Uterus (tissue), 4 donors: ENCODE measurements around the gene RBMXL2. TPM values are rescaled to one million over a fixed set of nuclear protein-coding genes. Genes with fewer than 3 reads are reported as not detected.

Experiments
- DNase-seq, 2 donors: peaks; one replicate each; pipeline ENCODE4 v3.0.0-alpha.2; 2019 to 2020
- H3K27ac ChIP-seq, 2 donors: fragments of 200-600 bp; sonication (generic); 1 replicate in 1 of 2; 2 replicates in 1 of 2; pipeline ENCODE4 v1.5.1; 2016 to 2018
- H3K27me3 ChIP-seq, 2 donors: fragments of 200-600 bp; sonication (generic); one replicate each; pipeline ENCODE4 v1.5.1; 2018 to 2019; ENCODE audit warnings: control low read depth in 1 of 2
- H3K36me3 ChIP-seq, 2 donors: fragments of 200-600 bp; sonication (generic); one replicate each; pipeline ENCODE4 v1.5.1; 2019; ENCODE audit warnings: control low read depth in 1 of 2
- H3K4me1 ChIP-seq, 2 donors: fragments of 200-600 bp; sonication (generic); one replicate each; pipeline ENCODE4 v1.5.1; 2018 to 2019; ENCODE audit warnings: control low read depth in 1 of 2
- H3K4me3 ChIP-seq, 2 donors: fragments of 200-600 bp; sonication (generic); 1 replicate in 1 of 2; 2 replicates in 1 of 2; pipeline ENCODE4 v1.5.1; 2018 to 2019; ENCODE audit warnings: mild to moderate bottlenecking in 1 of 2
- H3K9me3 ChIP-seq, 2 donors: fragments of 200-600 bp; sonication (generic); one replicate each; pipeline ENCODE4 v1.5.1; 2019; ENCODE audit warnings: control low read depth in 1 of 2
- CTCF ChIP-seq, 4 experiments: fragments of 200-600 bp in 2 of 4; fragments of 450-650 bp in 2 of 4; sonication (generic) in 2 of 4; IDR thresholded peaks; one replicate each; pipeline ENCODE4 v1.5.1; 2016 to 2019; ENCODE audit warnings: antibody characterized with exemption in 4 of 4, mild to moderate bottlenecking in 2 of 4, moderate library complexity in 1 of 4
- POLR2A ChIP-seq, 2 donors: fragments of 450-650 bp; IDR thresholded peaks; one replicate each; pipeline ENCODE4 v1.6.1; 2016; ENCODE audit warnings: antibody characterized with exemption in 2 of 2, mild to moderate bottlenecking in 1 of 2, moderate library complexity in 1 of 2
- intact Hi-C: fragments of 100-400 bp; cut with DNase I; formaldehyde crosslinking; loops from one replicate; pipeline ENCODE4 v1.15.1; 2023; ENCODE audit warnings: low total_unique reads
- total RNA-seq, 4 donors: library from RNA; depleted of rRNA in 3 of 4; stranded (reverse); fragments of >200 nt in 3 of 4; gene quantifications; one replicate each; pipeline versions ENCODE4 v1.1.0 to v1.2.4, GENCODE V29; 2014 to 2023
- donor health status: DM: yes; HTN: yes; CAD: no.

The RBMXL2 gene
- total RNA-seq, 4 donors from 2014 or later, result 0.14 TPM; not detected in 3

GRCh38 chr11:7115780-7116179 lies 27.0 kb downstream of the RBMXL2 start:
- H3K27me3 ChIP-seq, result peaks cover 0 to 4% of the 10 kb centered on the region in 2 donors
- DNase-seq, result no peak
- no peaks in the 10 kb centered on the region for H3K4me1 ChIP-seq
- no peaks in the 10 kb centered on the region for H3K36me3 ChIP-seq
- no peak overlapping the region for H3K4me3 ChIP-seq
- intact Hi-C loops, result no loop called here
- H3K27ac ChIP-seq, result no peak overlapping the region
- TF ChIP-seq CTCF (IDR thresholded peaks at IDR 0.05) (no peak), POLR2A (IDR thresholded peaks at IDR 0.05) (no peak)
- H3K9me3 ChIP-seq, result no peaks in the 10 kb centered on the region

- Histone ChIP-seq H3K4me3 (no peak overlapping the region), H3K4me1 (no peaks in the 10 kb centered on the region), H3K27ac (no peak overlapping the region), H3K9me3 (no peaks in the 10 kb centered on the region), H3K36me3 (no peaks in the 10 kb centered on the region), H3K27me3 (peaks cover 0 to 4% of the 10 kb centered on the region in 2 donors)
- no peak for TF ChIP-seq POLR2A (IDR thresholded peaks at IDR 0.05)
- TF ChIP-seq CTCF (IDR thresholded peaks at IDR 0.05), result no peak
- intact Hi-C loops, result no loop called here
- DNase-seq, result no peak
Observed at GRCh38 chr11:7116370-7116769, 27.6 kb downstream of the RBMXL2 start.

GRCh38 chr11:7138051-7138450 lies 49.3 kb downstream of the RBMXL2 start:
- no peaks in the 10 kb centered on the region for H3K4me1 ChIP-seq
- TF ChIP-seq POLR2A (IDR thresholded peaks at IDR 0.05), result no peak
- no peak for TF ChIP-seq CTCF (IDR thresholded peaks at IDR 0.05)
- DNase-seq, result no peak
- no peaks in the 10 kb centered on the region for H3K27me3 ChIP-seq
- H3K4me3 ChIP-seq, result no peak overlapping the region
- intact Hi-C loops, result no loop called here
- H3K9me3 ChIP-seq, result no peaks in the 10 kb centered on the region
- no peaks in the 10 kb centered on the region for H3K36me3 ChIP-seq
- no peak overlapping the region for H3K27ac ChIP-seq

Other genes with a start within 250 kb of the RBMXL2 start
- gene OR10A5, start 243.3 kb upstream of the RBMXL2 start, total RNA-seq, result not detected
- gene OR10A2, start 225.9 kb upstream of the RBMXL2 start, total RNA-seq, result not detected
- not detected for gene OR10A4, start 212.4 kb upstream of the RBMXL2 start, total RNA-seq
- gene OR2D2, start 196.5 kb upstream of the RBMXL2 start, total RNA-seq, result under 1 TPM in 1 of 4 donors, not detected in 3; 0.28 TPM
- gene OR2D3, start 168.0 kb upstream of the RBMXL2 start, total RNA-seq, result not detected
- 1 to 10 TPM in 2 of 4 donors, under 1 TPM in 2; 0.77 to 3.2 (median 1.9) TPM for gene ZNF215, start 162.6 kb upstream of the RBMXL2 start, total RNA-seq
- 10 to 100 TPM in 1 of 4 donors, 1 to 10 TPM in 3; 2.9 to 23.8 (median 4.7) TPM for gene ZNF214, start 68.7 kb upstream of the RBMXL2 start, total RNA-seq
- under 1 TPM in 2 of 4 donors, not detected in 2; 0.24 to 0.35 TPM for gene NLRP14, start 68.5 kb upstream of the RBMXL2 start, total RNA-seq
- 1 to 10 TPM in 2 of 4 donors, under 1 TPM in 1, not detected in 1; 0.29 to 5.8 (median 3.0) TPM for gene SYT9, start 162.9 kb downstream of the RBMXL2 start, total RNA-seq